ENCODE data around the gene MUC22. TPM values are rescaled to one million over a fixed set of nuclear protein-coding genes. Genes with fewer than 3 reads are reported as not detected.

MUC22 gene
- total RNA-seq, 2 experiments from 2014 or later: not detected

DNA sequence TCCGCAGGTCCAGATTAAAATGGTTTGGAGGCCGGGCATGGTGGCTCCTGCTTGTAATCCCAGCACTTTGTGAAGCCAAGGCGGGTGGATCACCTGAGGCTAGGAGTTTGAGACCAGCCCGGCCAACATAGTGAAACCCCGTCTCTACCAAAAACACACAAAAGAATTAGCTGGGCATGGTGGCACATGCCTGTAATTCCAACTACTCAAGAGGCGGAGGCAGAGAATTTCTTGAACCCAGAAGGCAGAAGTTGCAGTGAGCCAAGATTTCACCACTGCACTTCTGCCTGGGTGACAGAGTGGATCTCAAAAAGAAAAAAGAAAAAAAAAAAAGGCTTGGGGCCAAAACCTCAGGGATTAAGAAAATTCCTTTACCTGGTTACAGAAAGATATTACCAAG lies 71.6 kb downstream of the MUC22 start:
- no peak for ATAC-seq
- Mint-ChIP-seq H3K4me1 (peaks cover 4% of the 10 kb centered on the region), H3K36me3 (no peaks in the 10 kb centered on the region), H3K9me3 (ENCODE audit: low read depth) (no peaks in the 10 kb centered on the region), H3K4me3 (no peak overlapping the region), H3K27ac (no peak overlapping the region), H3K27me3 (peaks cover 28% of the 10 kb centered on the region)
- CTCF ChIA-PET: interaction anchor here (0.7 to 3.0 kb wide), 5 partner anchors 37 to 610 kb away, joined by 3 to 23 read pairs (median 3); partner anchors contain the start of gene VARS2
- no peak for DNase-seq

DNA sequence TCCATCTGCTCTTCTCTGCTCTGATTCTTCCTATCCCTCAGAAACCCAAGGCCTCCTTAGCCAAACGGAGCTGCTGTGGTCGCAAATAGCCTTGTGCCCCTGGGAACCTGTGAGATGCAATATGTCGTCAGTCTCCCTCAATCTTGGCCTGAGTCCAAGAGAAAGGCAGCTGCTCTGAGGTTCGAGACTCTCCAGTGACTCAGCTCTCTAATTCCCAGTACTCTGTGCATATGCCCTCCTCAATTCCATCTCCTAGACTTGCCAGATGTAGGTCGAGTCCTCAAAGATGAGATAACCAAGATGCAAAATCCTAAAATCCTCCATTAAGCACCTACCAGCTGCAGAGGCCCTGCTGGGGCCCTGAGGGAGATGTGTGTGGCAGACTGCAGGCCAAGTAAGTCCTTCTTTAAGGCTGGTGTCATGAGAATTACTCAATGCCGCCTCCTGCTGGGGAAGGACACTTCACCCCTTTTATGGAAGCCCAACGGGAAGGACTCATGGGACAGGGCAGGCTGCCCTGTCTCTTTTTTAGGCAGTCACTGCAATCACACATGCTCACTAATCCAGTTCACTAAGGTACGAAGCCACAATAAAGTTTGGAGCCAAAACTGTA lies 73.6 kb downstream of the MUC22 start:
- Mint-ChIP-seq H3K36me3 (no peaks in the 10 kb centered on the region), H3K4me1 (peaks cover 8% of the 10 kb centered on the region), H3K27ac (no peak overlapping the region), H3K9me3 (ENCODE audit: low read depth) (no peaks in the 10 kb centered on the region), H3K4me3 (no peak overlapping the region), H3K27me3 (peaks cover 34% of the 10 kb centered on the region)
- DNase-seq (peak; percentile 63), ATAC-seq (peak; percentile 46)
- CTCF ChIA-PET: interaction anchor here (1.2 to 3.0 kb wide), 4 partner anchors 169 to 602 kb away, joined by 3 to 23 read pairs (median 4); partner anchors contain the start of gene VARS2

Other genes with a start within 250 kb of the MUC22 start
- 1 to 10 TPM; 3.8 to 4.9 TPM for gene DDR1, start 126.0 kb upstream of the MUC22 start, total RNA-seq
- 10 to 100 TPM; 30.0 to 34.9 TPM for gene GTF2H4, start 102.3 kb upstream of the MUC22 start, total RNA-seq
- 10 to 100 TPM; 46.6 to 54.1 TPM for gene VARS2, start 96.2 kb upstream of the MUC22 start, total RNA-seq
- gene SFTA2, start 78.3 kb upstream of the MUC22 start, total RNA-seq: not detected
- not detected for gene MUCL3, start 69.5 kb upstream of the MUC22 start, total RNA-seq
- not detected for gene MUC21, start 26.8 kb upstream of the MUC22 start, total RNA-seq
- gene C6orf15, start 102.1 kb downstream of the MUC22 start, total RNA-seq: not detected
- gene PSORS1C1, start 104.3 kb downstream of the MUC22 start, total RNA-seq: under 1 TPM in 1 of 2 experiments, not detected in 1; 0.26 TPM
- not detected for gene CDSN, start 110.0 kb downstream of the MUC22 start, total RNA-seq
- gene PSORS1C2, start 128.6 kb downstream of the MUC22 start, total RNA-seq: not detected
- 10 to 100 TPM; 48.3 to 57.9 TPM for gene CCHCR1, start 147.3 kb downstream of the MUC22 start, total RNA-seq
- 100 to 1,000 TPM; 100 to 106 TPM for gene TCF19, start 148.1 kb downstream of the MUC22 start, total RNA-seq
- not detected for gene POU5F1, start 160.2 kb downstream of the MUC22 start, total RNA-seq